H1 (cell line): ENCODE data around the gene SERTAD2. TPM values are rescaled to one million over a fixed set of nuclear protein-coding genes. Genes with fewer than 3 reads are reported as not detected.

Experiments used
- ASH2L ChIP-seq: fragments of 200-600, 300-600 bp; sonication (generic); IDR thresholded peaks from one replicate; pipeline ENCODE4 v1.7.1; 2017; ENCODE audit warnings: low read length
- ATF2 ChIP-seq: IDR thresholded peaks from 2 replicates; pipeline ENCODE4 v1.6.1; 2012; ENCODE audit warnings: low read length, inconsistent platforms
- BRCA1 ChIP-seq: IDR thresholded peaks from 2 replicates; pipeline ENCODE4 v1.6.1; 2012; ENCODE audit warnings: low read depth, low read length, improper control_type of control experiment
- CBX5 ChIP-seq: fragments of 300-800, 300-1000 bp; sonication (generic); IDR thresholded peaks from 2 replicates; pipeline ENCODE4 v1.7.1; 2016; ENCODE audit warnings: antibody characterized with exemption, low read length, low read depth
- CEBPB ChIP-seq: IDR thresholded peaks from 2 replicates; pipeline ENCODE4 v1.6.1; 2012; ENCODE audit warnings: low read depth, low read length
- EZH2 ChIP-seq: fragments of 200-600 bp; sonication (generic); IDR thresholded peaks from 2 replicates; pipeline ENCODE4 v1.7.1; 2012; ENCODE audit warnings: low read depth, mild to moderate bottlenecking, moderate library complexity, low read length, inconsistent platforms; ENCODE audit not compliant: severe bottlenecking
- JUN ChIP-seq: IDR thresholded peaks from 2 replicates; pipeline ENCODE4 v1.6.1; 2011; ENCODE audit warnings: low read depth, mild to moderate bottlenecking, improper control_type of control experiment, low read length
- KDM4A ChIP-seq: IDR thresholded peaks from one replicate; pipeline ENCODE4 v1.7.1; 2012; ENCODE audit warnings: low read depth, mild to moderate bottlenecking, moderate library complexity, low read length, inconsistent platforms; ENCODE audit not compliant: severe bottlenecking
- MAX ChIP-seq: IDR thresholded peaks from 2 replicates; pipeline ENCODE4 v1.6.1; 2012; ENCODE audit warnings: inconsistent platforms
- RAD21 ChIP-seq, 2 experiments: IDR thresholded peaks in 1 of 2; conservative IDR thresholded peaks in 1 of 2; 2 replicates each; pipeline ENCODE4 v1.6.1; 2011; ENCODE audit warnings: low read depth in 2 of 2, low read length in 2 of 2, improper control_type of control experiment in 1 of 2, inconsistent platforms in 1 of 2, mild to moderate bottlenecking in 1 of 2, moderate library complexity in 1 of 2
- RBBP5 ChIP-seq: IDR thresholded peaks from 2 replicates; pipeline ENCODE4 v1.7.1; 2012; ENCODE audit warnings: low read depth, mild to moderate bottlenecking, inconsistent platforms, low read length, moderate library complexity, borderline replicate concordance
- SAP30 ChIP-seq: fragments of 300-600 bp; sonication (generic); IDR thresholded peaks from 2 replicates; pipeline ENCODE4 v1.7.1; 2012; ENCODE audit warnings: low read length, moderate library complexity, mild to moderate bottlenecking, inconsistent platforms; ENCODE audit not compliant: insufficient read depth, insufficient replicate concordance
- SP1 ChIP-seq: IDR thresholded peaks from 2 replicates; pipeline ENCODE4 v1.6.1; 2011; ENCODE audit warnings: low read depth, low read length
- SP4 ChIP-seq: IDR thresholded peaks from 2 replicates; pipeline ENCODE4 v1.6.1; 2012; ENCODE audit warnings: low read length, inconsistent platforms
- SUZ12 ChIP-seq: fragments of 200-600 bp; sonication (generic); IDR thresholded peaks from 2 replicates; pipeline ENCODE4 v1.6.1; 2012; ENCODE audit warnings: mild to moderate bottlenecking, inconsistent platforms, low read length, moderate library complexity, mixed read lengths
- TAF1 ChIP-seq: IDR thresholded peaks from 2 replicates; pipeline ENCODE4 v1.6.1; 2011; ENCODE audit warnings: mild to moderate bottlenecking, low read depth, low read length
- TAF7 ChIP-seq: optimal IDR thresholded peaks from 2 replicates; pipeline ENCODE3; 2011; ENCODE audit warnings: low read depth, mild to moderate bottlenecking, inconsistent platforms, low read length, moderate library complexity, borderline replicate concordance
- TBP ChIP-seq: IDR thresholded peaks from 2 replicates; pipeline ENCODE4 v1.6.1; 2011; ENCODE audit warnings: low read depth, low read length, improper control_type of control experiment
- USF2 ChIP-seq: IDR thresholded peaks from 2 replicates; pipeline ENCODE4 v1.6.1; 2011; ENCODE audit warnings: low read length, improper control_type of control experiment
- YY1 ChIP-seq: IDR thresholded peaks from 2 replicates; pipeline ENCODE4 v1.6.1; 2011; ENCODE audit warnings: low read depth, mild to moderate bottlenecking, low read length
- polyA plus RNA-seq, 7 experiments: library from polyadenylated mRNA; depleted of rRNA in 3 of 7; stranded (reverse) in 5 of 7; unstranded in 2 of 7; fragments of >200 nt in 5 of 7; fragments of 200-250 nt in 2 of 7; gene quantifications; 1 replicate in 5 of 7; 2 replicates in 1 of 7; 4 replicates in 1 of 7; pipeline versions ENCODE4 v1.2.1 to v1.2.3, GENCODE V29; 2011 to 2013; ENCODE audit warnings: missing spikeins in 2 of 7, mixed read lengths in 2 of 7
- total RNA-seq: library from RNA; stranded (reverse); fragmentation: NEBNext Ultra II Directional; extraction: Animal tissue kit (Norgen Biotek cat#: 25700); gene quantifications from 2 replicates; pipeline ENCODE4 v1.2.1, GENCODE V29; 2021

The SERTAD2 gene
- total and polyA plus RNA-seq, 2 of the 8 experiments (the other 6 are each of a cell fraction or from before 2014, with no cell fraction given) = 2.9 to 4.5 TPM

- TF ChIP-seq MAX (peak; percentile 58), RBBP5 (peak; percentile 39; the same call in 1 of the 2 replicates), TAF1 (peak; percentile 81), JUN (no peak), TAF7 (peak; percentile 41), ATF2 (no peak), RAD21 (IDR thresholded peaks at IDR 0.05 in 1 of 2, conservative IDR thresholded peaks at IDR 0.05 in 1 of 2; ENCODE audit: low read depth in 2 of 2, low read length in 2 of 2) (peak in 1 of 2 experiments; percentile 2; a peak in 1 of 4 replicates), CBX5 (no peak), SP1 (no peak), CEBPB (no peak), SAP30 (peak; percentile 65), SUZ12 (peak; percentile 31; the same call in 1 of the 2 replicates), YY1 (no peak), TBP (peak; percentile 7; the same call in 1 of the 2 replicates), ASH2L (peak; percentile 78), USF2 (no peak), KDM4A (peak; percentile 18), BRCA1 (no peak), EZH2 (peak; percentile 15), SP4 (peak; percentile 27; the same call in 1 of the 2 replicates)
These were observed at the start of gene SERTAD2 (continued) for GRCh38 chr2:64653109-64654062.
